Suprapubic skin (tissue), 4 donors: ENCODE data around the gene FOXD4L3.
"Not testable (repeated sequence)": the region's sequence is repeated elsewhere in the genome, so short reads cannot be mapped to it uniquely, and the experiment has no call there.

Experiments
- EP300 ChIP-seq: sonication (generic); formaldehyde crosslinking; IDR thresholded peaks from one replicate; pipeline ENCODE4 v1.6.1; 2017; ENCODE audit warnings: antibody characterized with exemption
- POLR2A ChIP-seq, 2 donors: fragments of 450-650 bp; IDR thresholded peaks; one replicate each; pipeline ENCODE4 v1.6.1; 2017; ENCODE audit warnings: antibody characterized with exemption in 2 of 2, mild to moderate bottlenecking in 2 of 2, moderate library complexity in 2 of 2
- POLR2AphosphoS5 ChIP-seq, 3 donors: sonication (generic); formaldehyde crosslinking; IDR thresholded peaks; one replicate each; pipeline ENCODE4 v1.6.1; 2017; ENCODE audit warnings: antibody characterized with exemption in 3 of 3
- TF ChIP-seq, protein P1 (sequence below), 2 donors: fragments of 200-600 bp in 1 of 2; fragments of 450-650 bp in 1 of 2; sonication (generic) in 1 of 2; IDR thresholded peaks; one replicate each; pipeline ENCODE4 v1.5.1; 2016 to 2019; ENCODE audit warnings: antibody characterized with exemption in 2 of 2, mild to moderate bottlenecking in 1 of 2, moderate library complexity in 1 of 2

DNA sequence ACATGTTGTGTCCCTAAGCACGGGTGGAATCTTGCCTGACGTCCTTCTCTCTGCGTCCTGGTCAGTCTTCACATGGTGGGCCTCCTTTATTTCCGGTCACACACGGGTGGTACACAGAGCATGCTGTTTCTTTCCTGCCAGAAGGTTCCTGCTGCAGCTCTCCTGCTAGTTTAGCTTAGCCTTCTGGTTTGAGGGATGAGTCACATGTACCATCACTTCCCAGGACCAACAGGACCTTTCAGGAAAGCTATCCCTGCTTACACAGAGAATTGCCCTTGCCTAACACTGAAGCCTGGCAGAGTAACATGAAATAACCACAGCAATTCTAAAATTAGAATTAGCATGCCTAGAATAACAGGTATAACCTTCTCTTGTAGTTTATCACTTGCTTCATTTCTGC, 8.5 kb downstream of the FOXD4L3 start:
- TF ChIP-seq, protein P1, sequence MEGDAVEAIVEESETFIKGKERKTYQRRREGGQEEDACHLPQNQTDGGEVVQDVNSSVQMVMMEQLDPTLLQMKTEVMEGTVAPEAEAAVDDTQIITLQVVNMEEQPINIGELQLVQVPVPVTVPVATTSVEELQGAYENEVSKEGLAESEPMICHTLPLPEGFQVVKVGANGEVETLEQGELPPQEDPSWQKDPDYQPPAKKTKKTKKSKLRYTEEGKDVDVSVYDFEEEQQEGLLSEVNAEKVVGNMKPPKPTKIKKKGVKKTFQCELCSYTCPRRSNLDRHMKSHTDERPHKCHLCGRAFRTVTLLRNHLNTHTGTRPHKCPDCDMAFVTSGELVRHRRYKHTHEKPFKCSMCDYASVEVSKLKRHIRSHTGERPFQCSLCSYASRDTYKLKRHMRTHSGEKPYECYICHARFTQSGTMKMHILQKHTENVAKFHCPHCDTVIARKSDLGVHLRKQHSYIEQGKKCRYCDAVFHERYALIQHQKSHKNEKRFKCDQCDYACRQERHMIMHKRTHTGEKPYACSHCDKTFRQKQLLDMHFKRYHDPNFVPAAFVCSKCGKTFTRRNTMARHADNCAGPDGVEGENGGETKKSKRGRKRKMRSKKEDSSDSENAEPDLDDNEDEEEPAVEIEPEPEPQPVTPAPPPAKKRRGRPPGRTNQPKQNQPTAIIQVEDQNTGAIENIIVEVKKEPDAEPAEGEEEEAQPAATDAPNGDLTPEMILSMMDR (IDR thresholded peaks at IDR 0.05): not testable (repeated sequence)
- not testable (repeated sequence) for TF ChIP-seq POLR2AphosphoS5 (IDR thresholded peaks at IDR 0.05); POLR2A (IDR thresholded peaks at IDR 0.05); EP300
